ENCODE data around the gene RBM4.
"Not testable (repeated sequence)": the region's sequence is repeated elsewhere in the genome, so short reads cannot be mapped to it uniquely, and the experiment has no call there.

Gene RBM4

GRCh38 chr11:66617155-66617834, 21.2 kb upstream of the RBM4 start:
- no peak for DNase-seq

- DNase-seq = no peak
Observed at GRCh38 chr11:66619080-66619554, 19.4 kb upstream of the RBM4 start.

- DNase-seq = no peak
Observed at GRCh38 chr11:66624450-66624849, 14.1 kb upstream of the RBM4 start.

GRCh38 chr11:66625041-66625751, 13.3 kb upstream of the RBM4 start:
- no peak for DNase-seq

GRCh38 chr11:66625752-66626149, 12.8 kb upstream of the RBM4 start:
- no peak for DNase-seq

- DNase-seq = no peak
Observed at GRCh38 chr11:66626382-66626781, 12.1 kb upstream of the RBM4 start.

GRCh38 chr11:66626926-66627325, 11.6 kb upstream of the RBM4 start:
- no peak for DNase-seq

GRCh38 chr11:66628061-66628603, 10.4 kb upstream of the RBM4 start:
- DNase-seq = no peak

- DNase-seq = no peak
Observed at GRCh38 chr11:66629356-66629755, 9.1 kb upstream of the RBM4 start.

- DNase-seq = no peak
Observed at GRCh38 chr11:66631883-66632282, 6.6 kb upstream of the RBM4 start.

GRCh38 chr11:66632952-66633351, 5.6 kb upstream of the RBM4 start:
- DNase-seq = no peak

- no peak for DNase-seq
Observed at GRCh38 chr11:66636411-66636810, 2.1 kb upstream of the RBM4 start.

- DNase-seq = no peak
Observed at GRCh38 chr11:66637557-66638176, 836 bp upstream of the RBM4 start.

- peak in 1 of 4 experiments; percentile 40 for DNase-seq
Observed at GRCh38 chr11:66639066-66639813, 737 bp downstream of the RBM4 start.

- DNase-seq = not testable (repeated sequence)
Observed at GRCh38 chr11:66639814-66640340, 1.4 kb downstream of the RBM4 start.

GRCh38 chr11:66641834-66642233, 3.3 kb downstream of the RBM4 start:
- DNase-seq = no peak

- no peak for DNase-seq
Observed at GRCh38 chr11:66643745-66644437, 5.4 kb downstream of the RBM4 start.

- DNase-seq = no peak
Observed at GRCh38 chr11:66646828-66647227, 8.3 kb downstream of the RBM4 start.

- DNase-seq = no peak
Observed at GRCh38 chr11:66649903-66650302, 11.4 kb downstream of the RBM4 start.

GRCh38 chr11:66651016-66651415, 12.5 kb downstream of the RBM4 start:
- DNase-seq = no peak

- DNase-seq = no peak
Observed at GRCh38 chr11:66652651-66653050, 14.1 kb downstream of the RBM4 start.

GRCh38 chr11:66653123-66653522, 14.6 kb downstream of the RBM4 start:
- DNase-seq = no peak

All from activated CD4-positive, CD25-positive, alpha-beta regulatory T cell (primary cell).